Aortic smooth muscle cell (primary cell): ENCODE results near the gene OR9G4. TPM values are rescaled to one million over a fixed set of nuclear protein-coding genes. Genes with fewer than 3 reads are reported as not detected.

Experiments used
- total RNA-seq: library from RNA; depleted of rRNA; stranded (reverse); fragments of >200 nt; gene quantifications from 2 replicates; pipeline ENCODE4 v1.2.3, GENCODE V29; 2014

The OR9G4 gene
- not detected in 2 replicates for total RNA-seq

DNA sequence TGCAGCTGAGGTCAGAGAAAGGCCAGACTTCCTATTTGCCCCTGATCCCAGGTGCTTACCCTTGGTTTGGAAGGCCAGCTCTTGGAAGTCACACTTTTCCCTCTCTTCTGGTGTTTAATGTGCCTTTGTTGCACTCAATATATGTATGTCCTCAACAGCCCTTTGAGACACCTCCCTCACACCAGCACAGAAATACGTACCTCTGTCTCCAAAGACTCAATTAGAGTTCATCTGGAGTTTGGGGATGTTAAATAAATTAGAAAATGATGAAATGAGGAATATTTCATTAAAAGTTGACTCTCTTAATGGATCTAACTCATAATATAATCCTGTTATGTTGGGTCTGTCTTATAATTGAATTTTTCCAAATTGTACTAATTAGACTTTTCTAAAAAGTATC lies at the start of gene OR9G4:
TSS of gene OR9G4 (minus strand) at position 101 of the 400 bp plus-strand sequence. CDS start 4,931 bp downstream, outside the sequence.

DNA sequence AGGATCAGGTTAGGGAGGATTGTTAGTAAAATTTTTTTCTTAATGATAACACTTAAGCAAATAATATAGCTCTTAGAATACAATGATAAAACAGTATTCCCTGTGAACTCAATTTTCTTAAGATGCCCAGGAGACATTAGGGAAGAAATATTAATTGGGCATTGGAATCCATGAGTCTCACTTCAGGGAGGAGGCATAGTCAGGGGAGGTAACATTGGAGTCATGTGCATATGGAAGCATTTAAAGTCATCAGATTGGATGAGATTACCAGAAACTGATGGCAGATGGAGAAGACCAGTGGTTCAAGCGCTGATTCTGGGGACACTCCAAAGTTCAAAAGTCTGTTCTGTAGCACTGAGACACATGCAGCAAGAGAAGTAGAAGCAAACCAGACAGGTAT lies 49.7 kb downstream of the OR9G4 start, which contains the start of gene OR9G1:
TSS of gene OR9G1 (plus strand) at position 301 of the 400 bp plus-strand sequence. CDS start 1,293 bp downstream, outside the sequence.

Other genes with a start within 250 kb of the OR9G4 start
- not detected in 2 replicates for gene OR5M11, start 205.4 kb downstream of the OR9G4 start, total RNA-seq
- not detected in 2 replicates for gene OR5M10, start 171.0 kb downstream of the OR9G4 start, total RNA-seq
- gene OR5M1, start 133.8 kb downstream of the OR9G4 start, total RNA-seq, result not detected in 2 replicates
- not detected in 2 replicates for gene OR5AP2, start 106.3 kb downstream of the OR9G4 start, total RNA-seq
- not detected in 2 replicates for gene OR5AR1, start 85.0 kb downstream of the OR9G4 start, total RNA-seq
- not detected in 2 replicates for gene OR9G1, start 49.6 kb downstream of the OR9G4 start, total RNA-seq
- not detected in 2 replicates for gene OR5AK2, start 240.2 kb upstream of the OR9G4 start, total RNA-seq